GM18499 (cell line): ENCODE results near the gene EPS8.
A peak's percentile ranks its signal among the peaks of the same experiment; 100 is the strongest.

ENCODE experiments used
- ATAC-seq: cut with Tn5 transposase; IDR thresholded peaks from one replicate; pipeline ENCODE4 v1.9.1; 2021; ENCODE audit warnings: moderate number of reproducible peaks; ENCODE audit not compliant: insufficient read depth, unreplicated experiment

EPS8 gene

DNA sequence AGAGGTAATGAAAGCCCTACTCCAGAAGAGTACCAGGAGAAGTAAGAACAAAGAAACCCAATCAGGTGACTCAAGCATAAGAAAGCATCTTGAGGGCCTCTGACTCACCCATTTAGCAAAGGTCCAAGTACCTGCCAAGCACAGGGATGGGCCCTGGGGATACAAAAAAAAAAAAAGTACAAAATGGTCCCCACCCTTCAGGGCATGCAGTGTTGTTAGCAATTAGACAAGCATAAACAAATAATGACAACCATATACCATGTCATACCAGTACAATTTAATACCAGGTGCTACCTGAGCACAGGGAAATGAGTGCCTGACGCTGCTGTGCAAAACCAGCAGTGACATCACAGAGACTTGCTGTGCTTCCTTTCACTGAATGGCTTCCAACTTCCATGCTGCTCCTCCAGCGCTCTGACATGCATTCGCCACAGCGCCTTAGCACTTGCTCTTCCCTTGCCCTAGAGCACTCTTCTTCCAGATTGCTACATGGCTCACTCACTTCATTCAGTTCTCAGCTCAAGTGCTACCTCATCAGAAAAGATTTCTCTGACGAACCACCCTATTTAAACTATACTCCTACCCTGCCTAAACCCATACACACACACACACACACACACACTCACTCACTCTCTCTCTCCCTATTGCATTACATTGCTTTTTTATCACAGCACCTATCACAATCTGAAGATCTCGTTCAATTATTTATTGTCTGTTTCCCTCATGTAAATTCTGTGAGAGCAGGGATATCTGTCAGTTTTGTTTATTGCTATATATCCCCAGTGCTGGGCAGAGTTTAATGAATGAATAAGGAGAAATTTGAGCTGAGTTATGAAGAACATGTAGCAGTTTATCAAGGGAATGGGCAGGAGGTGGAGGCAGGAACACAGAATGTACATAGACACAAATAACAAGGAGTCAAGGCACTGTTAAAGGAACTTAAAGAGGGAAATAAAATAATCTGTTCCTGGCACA is 12.9 kb upstream of the EPS8 start:
- no peak for ATAC-seq

DNA sequence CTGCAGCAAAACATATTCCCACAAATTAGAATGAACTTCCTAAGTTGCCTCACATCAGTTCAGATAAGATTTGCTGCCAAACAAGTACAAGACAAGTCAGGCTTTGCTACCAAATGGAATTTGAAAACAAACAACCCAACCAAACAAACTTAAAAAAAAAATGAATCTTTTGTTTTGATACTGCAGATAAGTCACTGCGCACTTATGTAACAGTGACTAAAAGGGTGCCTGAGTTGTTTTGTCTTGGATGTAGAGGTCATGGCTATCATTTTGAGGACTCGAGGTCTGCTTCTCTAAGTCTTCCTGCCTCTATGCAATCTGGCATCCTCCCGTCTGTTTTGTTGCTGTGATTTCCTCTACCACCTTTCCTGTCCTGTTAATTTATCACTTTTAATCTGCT is 11.1 kb upstream of the EPS8 start:
- ATAC-seq = no peak

DNA sequence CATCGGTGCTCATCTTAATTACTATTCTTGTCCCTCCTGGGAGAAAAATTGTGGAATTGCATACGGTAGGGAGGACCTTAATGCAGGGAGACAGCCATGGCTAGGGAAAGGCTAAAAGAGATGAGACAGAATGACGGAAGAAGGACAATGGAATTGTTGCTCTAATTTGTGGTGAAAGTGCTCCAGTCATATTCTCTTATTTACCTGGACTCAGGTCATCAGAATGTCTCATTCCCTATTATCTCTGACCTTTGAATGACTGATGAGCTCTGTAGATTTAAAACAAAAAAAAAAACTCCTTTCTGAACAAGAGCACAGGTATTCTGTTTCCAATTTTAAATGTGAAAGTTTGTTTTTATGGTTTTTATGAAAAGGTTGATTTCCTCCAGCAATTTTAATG is 8.6 kb upstream of the EPS8 start:
- no peak for ATAC-seq

DNA sequence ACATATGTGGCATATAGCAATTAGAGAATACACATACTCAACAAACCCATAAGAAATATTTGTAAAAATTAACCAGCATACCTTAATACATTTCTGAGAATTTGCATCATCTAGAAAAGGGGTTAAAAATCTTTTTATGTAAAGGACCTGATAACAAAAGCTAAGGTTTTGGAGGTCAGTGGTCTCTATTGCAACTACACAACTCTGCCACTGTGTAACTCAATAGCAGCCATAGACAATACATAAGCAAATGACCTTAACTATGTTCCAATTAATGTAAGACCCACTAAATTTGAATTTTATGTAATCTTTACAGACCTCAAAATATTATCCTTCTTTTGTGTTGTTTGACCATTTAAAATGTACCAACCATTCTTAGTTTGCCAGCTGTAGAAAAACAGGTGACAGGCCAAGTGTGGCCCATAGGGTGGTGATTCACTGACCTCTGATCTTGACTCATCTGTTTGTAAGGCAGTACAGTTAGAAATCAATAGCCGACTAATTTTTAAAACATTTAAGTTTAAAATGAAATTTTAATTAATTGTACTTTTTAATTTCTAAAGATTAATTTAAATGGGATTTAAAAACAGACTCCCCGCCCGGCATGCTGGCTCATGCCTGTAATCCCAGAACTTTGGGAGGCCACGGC is 7.4 kb upstream of the EPS8 start:
- ATAC-seq = no peak

DNA sequence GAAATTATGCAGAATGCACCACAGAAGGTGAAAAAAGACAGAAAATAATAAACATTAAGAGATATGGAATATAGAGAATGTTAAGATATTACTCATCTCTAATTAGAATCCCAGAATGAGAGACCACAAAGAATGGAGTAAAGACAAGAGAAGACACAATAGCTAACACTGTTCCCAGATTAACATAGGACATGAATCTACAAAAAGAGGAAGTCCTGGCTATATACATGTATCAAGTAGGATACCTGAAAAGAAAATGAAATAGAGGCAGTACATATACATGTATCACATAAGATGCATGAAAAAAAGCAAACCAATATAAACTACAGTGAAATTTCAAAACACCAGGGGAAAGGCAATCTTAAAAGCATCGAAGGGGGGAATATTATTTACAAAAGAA is 5.6 kb upstream of the EPS8 start:
- ATAC-seq = no peak

DNA sequence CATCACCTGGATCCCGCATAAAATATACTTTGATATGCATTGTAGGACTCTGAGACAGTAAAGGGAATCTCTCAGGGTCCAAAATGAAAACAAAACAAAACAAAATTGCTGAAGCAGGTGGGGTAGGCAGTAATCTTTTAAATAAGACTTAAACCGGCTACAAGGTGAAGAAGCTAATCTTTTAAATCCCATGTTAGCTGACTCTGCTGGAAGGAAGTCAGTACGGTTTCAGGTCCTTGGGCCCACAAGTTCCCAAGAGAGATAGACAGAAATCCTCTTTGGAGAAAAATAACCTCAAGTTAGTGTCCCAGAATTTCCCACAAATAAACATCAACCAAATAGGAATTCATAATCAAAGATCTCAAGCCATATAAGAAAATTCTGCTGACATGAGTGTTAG is 5.0 kb upstream of the EPS8 start:
- no peak for ATAC-seq

DNA sequence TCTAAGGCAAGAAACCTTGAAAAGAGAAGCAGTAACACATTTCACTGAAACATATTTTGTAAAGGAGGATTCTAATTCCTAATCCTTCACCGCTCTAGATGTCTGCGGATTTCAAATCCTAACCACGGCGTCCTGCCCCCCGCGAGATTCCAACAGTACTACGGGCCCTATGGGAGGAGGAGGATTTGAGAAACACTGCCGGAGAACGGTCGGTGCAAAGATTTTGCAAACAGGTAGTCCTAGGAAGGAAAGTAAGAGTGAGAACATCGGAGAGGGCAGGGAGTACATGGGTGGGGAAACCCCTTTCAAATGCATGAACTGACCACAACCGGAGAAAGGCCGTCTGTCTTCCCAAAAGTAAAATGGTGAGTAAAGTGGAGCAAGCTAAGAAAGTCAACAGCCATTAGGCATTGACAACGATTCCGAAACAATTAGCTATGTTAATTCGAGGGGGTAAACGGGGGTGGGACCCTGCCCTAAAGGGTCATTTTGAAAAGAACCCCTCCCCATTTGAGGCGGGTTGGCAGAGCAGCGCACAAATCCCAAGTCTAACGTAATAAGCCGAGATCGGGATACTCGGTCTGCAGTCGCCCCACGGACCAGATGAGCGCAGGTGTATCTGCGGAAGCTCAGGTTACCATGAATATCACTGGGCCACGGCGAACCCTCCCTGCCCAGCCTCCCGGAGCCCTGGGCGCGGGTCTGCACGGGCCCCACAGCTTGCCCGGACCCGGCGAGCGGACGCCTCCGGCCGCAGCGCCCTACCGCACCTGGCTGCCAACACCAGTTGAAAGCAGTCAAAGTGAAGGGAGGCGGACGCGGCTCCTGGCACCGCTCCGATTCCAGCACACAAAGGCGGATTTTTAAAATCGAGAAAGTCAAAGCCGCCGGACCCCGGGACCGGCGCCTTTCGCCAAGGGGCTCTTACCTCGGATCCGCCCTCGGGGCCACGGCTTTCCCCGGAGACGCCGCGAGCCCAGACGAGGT is 662 bp downstream of the EPS8 start:
- ATAC-seq = peak; percentile 18

DNA sequence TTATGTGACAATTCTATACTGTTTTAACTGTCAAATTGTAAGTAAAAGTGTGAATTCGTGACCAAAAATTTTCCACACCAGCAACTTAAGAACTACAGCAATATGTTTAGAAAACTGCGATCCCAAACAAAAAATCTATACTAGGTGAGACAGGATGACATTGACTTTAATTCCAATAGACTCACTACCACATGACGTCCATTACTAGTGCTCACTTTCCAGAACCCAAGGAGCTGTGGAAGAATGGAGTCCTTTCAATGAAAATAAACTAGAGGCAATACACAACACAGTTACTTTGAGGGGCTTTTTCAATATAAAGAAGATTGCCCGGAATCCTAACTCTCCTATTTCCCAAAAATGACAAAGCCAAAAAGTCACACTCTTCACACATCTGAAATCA is 1.4 kb downstream of the EPS8 start:
- ATAC-seq = no peak

DNA sequence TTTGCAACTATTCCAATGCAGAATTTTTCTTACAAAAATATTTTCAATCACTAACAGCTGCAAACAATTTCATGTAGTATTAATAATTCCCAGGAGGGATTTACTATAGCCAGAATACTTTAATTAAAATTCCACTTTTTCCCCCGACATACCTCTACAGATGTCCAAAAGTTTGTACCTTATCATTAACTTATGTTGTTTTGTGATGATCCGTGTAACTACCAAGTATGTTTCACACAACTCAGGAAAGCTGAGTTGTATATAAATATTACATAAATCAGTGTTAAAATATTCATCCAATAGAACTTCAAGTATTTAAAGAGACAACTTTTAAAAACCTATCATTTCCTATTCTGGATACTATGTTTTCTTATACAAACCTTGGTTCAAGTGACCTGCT is 2.4 kb downstream of the EPS8 start:
- no peak for ATAC-seq

DNA sequence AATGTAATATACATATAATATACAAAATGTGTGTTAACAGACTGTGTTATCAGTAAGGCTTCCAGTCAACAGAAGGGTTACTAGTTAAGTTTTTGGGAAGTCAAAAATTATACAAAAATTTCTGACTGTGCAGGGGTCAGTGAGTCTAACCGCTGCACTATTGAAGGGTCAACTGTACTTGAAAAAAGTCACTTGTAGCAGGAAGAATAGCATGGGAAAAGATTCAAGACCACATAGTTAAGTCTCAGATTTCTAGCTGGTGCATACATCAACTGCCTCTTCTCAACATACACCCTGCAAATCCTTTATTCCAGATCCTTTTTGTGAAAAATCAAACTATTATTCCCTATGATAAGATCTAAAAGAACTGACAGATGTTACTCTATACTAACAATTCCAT is 5.9 kb downstream of the EPS8 start:
- ATAC-seq = no peak

DNA sequence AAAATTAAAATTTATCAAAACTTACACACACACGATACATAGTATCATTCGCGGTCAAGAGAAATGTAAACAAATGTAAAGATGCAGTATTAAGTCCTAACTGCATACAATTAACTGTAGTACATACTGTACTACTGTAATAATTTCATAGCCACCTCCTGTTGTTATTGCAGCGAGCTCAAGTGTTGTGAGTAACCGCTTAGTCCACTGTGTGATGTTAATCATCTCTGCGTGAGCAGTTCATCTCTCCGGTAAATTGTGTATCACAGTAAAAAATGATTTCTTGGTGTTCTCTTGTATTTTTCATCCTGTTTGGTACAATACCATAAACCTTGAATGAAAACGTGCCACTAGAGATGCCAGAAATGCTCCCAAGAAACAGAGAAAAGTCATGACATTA is 6.5 kb downstream of the EPS8 start:
- ATAC-seq = no peak

DNA sequence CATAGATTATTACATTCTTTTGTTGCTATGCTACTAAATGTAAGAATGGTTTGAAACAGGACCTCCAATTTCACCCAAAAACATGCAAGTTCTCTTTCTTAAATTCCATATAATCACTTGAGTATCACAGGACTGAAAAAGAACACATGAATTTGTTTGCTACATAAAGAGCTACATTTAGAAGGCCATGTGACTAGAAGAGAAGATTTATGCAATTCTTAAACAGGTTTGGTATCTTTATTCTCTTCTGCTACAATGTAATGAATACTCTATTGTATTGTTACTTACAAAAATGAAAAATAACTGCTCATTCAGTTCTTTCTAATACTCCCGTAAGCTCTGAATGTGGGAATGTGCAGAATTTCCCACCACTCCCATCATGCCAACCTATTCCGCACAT is 9.3 kb downstream of the EPS8 start:
- no peak for ATAC-seq

DNA sequence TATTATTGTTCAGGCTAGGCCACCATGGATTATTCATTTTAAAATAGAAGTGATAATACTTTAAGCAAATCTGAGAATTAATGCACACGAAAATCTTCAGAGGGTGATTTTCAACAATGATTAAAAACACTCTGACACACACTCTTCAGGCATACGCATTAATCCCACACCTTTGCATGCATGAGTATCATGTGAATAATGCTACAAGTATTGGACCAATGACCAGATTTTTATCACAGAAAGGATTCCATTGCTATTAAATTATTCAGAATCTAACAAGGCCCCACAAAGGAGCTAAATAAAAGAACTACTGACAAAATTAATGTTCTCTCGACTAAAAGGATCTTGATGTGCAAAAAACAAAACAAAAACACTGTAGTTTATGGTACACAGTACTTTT is 11.1 kb downstream of the EPS8 start:
- ATAC-seq = no peak

DNA sequence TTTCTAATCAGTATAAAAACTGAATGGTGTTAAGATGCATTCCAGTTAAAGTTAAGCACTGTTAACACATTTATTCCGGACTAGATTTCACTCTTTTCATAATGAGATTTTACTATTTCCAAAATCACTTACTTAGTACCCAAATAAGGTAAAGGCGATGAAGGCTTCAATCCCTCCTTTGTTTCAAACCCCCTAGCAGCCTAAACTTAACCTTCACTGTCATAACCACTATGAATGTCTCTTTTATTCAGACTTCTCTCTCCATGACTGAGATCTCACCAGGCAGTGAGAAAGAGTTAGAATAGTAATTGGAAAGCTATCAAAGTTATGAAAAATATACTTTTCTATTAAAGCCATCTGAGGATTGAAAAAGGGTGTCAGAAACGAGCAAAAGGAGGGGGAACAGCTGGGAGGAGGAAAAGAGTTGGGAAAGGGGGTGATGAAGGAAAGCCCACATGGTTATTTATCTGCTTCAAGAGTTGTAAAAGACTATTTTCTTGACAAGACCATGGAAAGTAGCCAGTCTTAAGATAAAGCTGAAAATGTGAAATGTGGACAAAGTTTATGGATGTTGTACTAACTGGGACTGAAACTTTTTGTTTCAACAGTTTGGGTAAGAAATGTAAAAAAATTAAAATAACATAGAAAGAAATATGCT is 11.7 kb downstream of the EPS8 start:
- ATAC-seq = no peak

DNA sequence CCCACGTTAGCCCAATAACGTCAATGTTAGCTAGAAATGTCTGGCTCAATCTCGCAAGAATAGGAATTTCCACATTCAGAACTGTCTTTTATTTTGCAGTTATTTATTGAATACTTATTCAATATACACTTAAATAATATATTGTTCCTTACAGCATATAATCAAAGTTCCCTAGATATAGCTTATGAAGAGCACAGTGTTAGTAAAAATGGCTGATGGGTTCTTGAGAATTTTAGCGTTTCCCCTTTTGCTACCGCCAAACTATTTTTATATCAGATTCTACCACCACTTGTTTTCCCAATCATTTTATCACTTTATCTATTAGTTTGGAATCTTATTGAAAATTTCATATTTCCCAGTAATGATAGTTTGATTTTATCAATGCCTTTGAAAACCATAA is 12.7 kb downstream of the EPS8 start:
- ATAC-seq = no peak

DNA sequence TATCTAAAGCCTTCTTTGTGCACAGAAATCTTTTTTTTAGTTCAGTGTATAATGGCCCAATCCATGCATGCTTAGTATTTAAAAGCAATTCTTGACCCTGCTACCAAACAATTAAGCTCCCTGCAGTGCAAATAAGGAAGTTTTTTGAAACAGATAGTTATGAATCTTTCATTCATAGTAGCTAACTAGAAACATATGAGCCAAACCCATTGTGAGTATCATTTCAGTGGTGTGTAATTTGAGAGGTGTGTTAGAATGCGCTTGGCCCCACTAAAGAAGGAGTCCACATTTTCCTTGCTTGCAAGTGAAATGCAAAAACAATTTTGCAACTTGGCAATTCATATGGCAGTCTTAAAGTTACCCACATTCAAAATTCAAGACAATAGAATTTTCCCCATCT is 14.4 kb downstream of the EPS8 start:
- no peak for ATAC-seq

DNA sequence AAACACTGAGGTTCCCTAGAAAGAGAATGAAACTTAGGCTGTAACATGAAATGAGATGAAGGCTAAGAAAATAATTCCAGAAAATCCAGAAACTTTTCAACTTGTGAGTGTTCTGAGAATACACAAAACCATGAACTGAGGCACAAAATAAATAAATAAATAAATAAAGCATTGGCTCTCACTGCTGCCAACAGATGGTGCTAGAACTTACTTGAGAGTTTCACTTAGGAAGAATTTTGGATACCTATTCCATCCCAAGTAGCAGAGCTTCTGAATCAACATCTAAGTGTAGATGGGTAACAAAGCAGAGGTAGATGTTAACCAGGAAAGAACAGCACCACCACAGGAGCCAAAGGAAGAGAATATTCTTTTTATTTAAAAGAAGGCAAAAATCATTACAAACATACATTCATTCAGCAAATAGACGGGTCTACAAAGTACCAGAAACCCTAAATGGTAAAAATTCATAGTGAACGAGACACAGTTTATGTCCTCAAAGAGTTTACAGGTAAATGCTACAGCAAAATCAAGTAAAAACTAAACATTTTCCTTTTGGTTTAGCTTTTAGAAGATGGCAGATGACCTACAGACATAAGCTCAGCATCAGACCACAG is 16.7 kb downstream of the EPS8 start:
- ATAC-seq = no peak

DNA sequence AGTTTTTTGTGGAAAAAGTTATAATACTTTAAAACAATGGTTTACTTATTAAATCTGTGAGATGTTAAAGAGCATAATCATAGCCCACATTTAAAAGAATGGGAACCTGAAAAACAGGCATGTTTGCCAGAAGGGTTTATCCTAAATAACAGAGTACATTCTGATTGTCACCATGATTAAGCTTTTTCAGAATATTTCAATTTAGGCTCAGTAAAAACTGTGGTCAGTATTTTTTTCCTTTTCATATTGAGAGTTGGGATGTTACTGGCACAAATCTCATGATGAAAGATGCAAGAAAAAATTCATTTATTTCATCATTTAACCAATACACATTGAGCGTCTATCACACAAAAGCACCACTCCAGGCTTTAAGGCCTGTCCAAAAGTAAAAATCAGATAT is 18.6 kb downstream of the EPS8 start:
- ATAC-seq = no peak

DNA sequence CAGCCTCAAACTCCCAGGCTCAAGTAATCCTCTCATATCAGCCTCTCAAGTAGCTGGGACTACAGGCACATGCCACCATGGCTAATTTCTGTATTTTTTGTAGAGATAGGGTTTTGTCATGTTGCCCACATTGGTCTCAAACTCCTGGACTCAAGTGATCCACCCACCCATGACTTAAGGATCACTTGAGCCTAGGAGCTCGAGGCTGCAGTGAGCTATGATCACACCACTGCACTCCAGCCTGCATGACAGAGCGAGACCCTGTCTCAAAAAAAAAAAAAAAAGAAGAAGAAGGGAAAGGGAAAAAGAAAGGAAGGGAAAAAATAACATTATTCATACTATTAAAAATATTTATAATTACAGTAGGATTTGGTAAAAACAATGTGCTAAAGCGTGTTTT is 19.2 kb downstream of the EPS8 start:
- ATAC-seq = no peak

DNA sequence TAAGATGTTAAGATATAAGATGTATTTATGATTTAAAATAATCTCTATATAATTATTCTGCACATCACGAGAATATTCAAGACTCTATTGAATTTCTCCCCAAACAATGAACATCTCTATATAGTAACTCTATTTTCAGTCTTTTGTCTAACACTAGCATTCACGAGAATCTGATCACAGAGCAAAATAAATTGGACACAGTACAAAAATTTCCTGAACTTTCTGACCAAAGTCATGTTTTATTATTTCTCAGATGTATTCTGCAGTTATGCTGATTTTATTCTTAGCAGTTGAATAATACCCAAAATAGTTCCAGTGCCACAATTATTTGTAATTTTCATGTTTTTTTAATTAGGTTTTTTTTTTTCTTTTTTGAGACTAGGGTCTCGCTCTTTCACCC is 19.6 kb downstream of the EPS8 start:
- ATAC-seq = no peak
